Iris pigment epithelial cell (primary cell): Measurements from ENCODE around the gene FGD2.

Experiments used
- DNase-seq: peaks from one replicate; pipeline ENCODE4 v3.0.0-alpha.2; 2011; ENCODE audit warnings: low read depth

FGD2 gene, protein sequence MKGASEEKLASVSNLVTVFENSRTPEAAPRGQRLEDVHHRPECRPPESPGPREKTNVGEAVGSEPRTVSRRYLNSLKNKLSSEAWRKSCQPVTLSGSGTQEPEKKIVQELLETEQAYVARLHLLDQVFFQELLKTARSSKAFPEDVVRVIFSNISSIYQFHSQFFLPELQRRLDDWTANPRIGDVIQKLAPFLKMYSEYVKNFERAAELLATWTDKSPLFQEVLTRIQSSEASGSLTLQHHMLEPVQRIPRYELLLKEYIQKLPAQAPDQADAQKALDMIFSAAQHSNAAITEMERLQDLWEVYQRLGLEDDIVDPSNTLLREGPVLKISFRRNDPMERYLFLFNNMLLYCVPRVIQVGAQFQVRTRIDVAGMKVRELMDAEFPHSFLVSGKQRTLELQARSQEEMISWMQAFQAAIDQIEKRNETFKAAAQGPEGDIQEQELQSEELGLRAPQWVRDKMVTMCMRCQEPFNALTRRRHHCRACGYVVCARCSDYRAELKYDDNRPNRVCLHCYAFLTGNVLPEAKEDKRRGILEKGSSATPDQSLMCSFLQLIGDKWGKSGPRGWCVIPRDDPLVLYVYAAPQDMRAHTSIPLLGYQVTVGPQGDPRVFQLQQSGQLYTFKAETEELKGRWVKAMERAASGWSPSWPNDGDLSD

DNA sequence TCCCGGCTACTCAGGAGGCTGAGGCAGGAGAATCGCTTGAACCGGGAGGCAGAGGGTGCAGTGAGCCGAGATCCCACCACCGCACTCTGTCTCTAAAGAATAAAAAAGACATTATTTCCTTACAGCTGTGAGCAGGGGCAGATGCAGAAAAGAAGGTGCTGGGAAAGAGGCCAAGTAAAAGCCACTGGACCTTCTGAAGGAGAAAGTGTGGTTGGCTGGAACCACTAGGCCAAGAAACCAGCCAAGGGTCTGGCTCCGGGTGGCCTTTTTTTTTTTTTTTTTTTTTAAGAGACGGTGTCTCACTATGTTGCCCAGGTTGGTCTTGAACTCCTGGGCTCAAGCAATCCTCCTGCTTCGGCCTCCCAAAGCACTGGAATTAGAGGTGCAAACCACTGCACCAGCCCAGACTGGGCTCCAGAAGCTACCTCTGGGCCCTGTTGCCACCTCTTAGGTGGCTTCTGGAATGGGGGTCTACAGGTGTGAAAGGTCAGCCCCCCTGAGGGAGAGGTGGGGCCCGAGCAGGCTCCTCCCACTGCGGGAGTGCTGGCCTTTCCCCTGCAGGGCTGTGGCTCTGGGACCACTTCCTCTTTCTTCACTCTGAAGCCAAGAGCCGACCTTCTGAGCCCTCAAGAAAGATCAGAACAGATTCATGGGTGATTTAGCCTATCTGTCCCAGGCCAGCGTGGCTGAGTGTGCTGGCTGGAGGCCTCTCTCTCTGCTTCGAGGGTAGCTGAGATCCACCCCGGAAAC is at the start of gene FGD2:
FGD2 (plus strand) TSS at position 595 of the 750 bp plus-strand sequence. CDS start 163 bp downstream, outside the sequence.
- DNase-seq = no peak

GRCh38 chr6:36955671-36956445 is 49.6 kb upstream of the FGD2 start:
- no peak for DNase-seq

- DNase-seq = no peak
Observed at GRCh38 chr6:36956446-36956820, 49.0 kb upstream of the FGD2 start.

GRCh38 chr6:36957773-36958271 is 47.6 kb upstream of the FGD2 start:
- DNase-seq = no peak

DNA sequence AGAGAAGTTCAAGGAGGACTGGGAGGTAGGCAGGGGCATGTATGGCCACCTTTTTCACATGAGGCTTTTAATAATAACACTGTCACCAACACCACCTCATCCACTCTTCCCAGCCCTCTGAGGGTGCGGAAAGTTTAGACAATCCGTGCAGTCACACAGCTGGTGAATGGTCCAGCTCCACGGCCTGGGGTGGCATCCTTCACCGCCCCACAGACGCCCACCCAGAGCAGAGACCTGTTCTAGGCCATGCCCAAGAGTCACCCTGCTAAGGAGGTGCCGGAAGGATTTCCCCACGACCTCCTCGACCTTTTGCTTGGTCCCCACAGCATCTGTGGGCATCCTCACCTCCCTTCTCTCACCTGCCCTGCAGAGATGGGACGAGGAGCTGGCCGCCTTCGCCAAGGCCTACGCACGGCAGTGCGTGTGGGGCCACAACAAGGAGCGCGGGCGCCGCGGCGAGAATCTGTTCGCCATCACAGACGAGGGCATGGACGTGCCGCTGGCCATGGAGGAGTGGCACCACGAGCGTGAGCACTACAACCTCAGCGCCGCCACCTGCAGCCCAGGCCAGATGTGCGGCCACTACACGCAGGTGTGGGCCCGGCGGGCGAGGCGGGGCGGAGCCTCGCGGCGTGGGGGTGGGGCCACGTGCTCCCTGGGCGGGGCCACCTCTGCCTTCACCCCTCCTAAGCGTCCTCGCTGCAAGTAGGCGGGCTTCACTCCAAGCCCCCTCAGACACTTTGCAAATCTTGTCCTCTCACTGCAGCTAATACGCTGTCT is 46.5 kb upstream of the FGD2 start:
- no peak for DNase-seq

GRCh38 chr6:36959555-36960250 is 45.8 kb upstream of the FGD2 start:
- no peak for DNase-seq

DNA sequence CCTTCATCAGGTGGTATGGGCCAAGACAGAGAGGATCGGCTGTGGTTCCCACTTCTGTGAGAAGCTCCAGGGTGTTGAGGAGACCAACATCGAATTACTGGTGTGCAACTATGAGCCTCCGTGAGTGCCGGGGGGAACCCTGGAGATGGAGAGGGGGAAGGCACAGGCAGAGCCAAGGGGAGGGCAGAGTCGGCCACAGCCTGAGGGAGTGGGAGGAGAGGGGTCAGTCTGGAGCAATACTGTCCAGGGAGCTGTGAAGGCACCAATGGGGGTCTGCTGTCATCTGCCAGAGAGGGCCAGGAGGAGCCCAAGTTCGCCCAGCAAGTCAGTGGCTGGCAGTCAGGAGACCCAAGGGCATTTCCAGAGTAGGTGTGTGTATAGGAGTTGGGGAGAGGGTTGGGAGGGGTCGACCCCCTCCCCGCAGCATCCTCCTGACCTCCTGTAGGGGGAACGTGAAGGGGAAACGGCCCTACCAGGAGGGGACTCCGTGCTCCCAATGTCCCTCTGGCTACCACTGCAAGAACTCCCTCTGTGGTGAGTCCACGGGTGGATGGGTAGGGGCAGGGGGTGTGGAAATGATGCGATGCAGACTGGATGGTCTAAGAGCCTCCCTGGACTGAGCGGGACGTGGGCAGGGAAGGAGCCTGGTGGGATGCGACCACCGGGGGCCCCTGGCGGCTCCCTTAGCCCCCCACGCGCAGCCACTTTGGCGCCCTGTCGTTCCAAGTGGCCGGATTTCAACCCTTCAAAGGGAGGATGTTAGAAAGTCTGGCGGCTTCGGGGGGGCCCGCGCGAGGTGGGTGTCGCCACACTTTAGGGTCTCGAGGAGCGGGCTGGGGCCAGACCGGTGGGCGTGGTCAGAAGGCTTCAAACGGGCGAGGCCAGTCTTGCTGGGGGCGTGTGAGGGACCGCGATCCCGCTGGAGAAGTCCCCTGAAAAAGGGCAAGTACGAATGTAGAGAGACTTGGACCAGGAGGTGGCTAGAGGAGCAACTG is 43.7 kb upstream of the FGD2 start:
- no peak for DNase-seq

GRCh38 chr6:36962874-36963273 is 42.6 kb upstream of the FGD2 start:
- peak; percentile 31 for DNase-seq

DNA sequence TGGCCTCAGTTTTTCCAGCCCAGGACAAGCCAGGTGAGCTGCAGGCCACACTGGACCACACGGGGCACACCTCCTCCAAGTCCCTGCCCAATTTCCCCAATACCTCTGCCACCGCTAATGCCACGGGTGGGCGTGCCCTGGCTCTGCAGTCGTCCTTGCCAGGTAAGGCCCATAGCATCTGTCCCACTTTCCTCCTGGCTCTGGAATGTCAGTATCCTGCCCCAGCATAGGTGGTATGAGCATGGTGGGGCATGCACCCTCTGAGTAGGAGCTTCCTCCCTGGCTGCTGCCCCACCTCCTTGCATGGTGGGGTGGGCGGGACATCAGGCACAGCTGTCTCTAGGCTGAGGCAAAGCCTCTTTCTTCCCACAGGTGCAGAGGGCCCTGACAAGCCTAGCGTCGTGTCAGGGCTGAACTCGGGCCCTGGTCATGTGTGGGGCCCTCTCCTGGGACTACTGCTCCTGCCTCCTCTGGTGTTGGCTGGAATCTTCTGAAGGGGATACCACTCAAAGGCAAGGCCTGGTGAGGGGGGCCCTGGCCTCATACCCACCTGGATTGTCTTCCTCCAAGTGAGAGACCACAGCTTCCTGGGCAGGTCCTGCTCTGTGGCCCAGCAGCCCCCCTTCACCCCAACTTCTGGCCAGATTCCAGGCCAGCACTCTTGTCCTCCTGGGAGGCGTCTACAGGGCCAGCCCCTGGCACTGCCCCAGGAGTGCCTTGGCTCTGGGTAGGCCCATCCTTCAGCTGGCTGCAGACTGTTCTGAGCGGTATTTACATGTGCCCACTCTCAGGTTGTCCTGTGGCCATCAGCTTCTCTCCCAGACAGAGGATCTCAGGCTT is 41.8 kb upstream of the FGD2 start:
- no peak for DNase-seq

- no peak for DNase-seq
Observed at GRCh38 chr6:36964349-36964748, 41.1 kb upstream of the FGD2 start.

- DNase-seq = no peak
Observed at GRCh38 chr6:36964908-36965307, 40.5 kb upstream of the FGD2 start.

- DNase-seq = no peak
Observed at GRCh38 chr6:36967301-36967700, 38.2 kb upstream of the FGD2 start.

DNA sequence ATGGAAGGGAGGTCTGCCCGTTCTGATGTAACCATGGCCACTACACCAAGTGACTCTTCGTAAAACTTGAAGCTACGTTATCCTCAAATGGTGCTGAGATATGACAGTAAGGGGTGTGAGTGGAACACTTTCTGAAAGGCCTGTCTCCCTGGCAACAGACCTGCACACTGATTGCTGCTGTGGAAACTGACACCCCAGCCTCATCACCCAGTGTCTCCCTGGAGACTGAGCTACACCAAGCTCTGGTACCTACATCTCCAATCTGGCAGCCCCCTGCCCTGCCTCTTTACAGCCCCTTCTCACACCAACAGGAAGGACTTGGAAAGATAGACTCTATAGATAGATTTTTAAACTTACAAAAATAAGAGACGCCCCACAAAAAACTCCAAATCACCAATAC is 37.7 kb upstream of the FGD2 start:
- no peak for DNase-seq

GRCh38 chr6:36968266-36968977 is 37.0 kb upstream of the FGD2 start:
- no peak for DNase-seq

- DNase-seq = no peak
Observed at GRCh38 chr6:36969240-36969691, 36.2 kb upstream of the FGD2 start.

DNA sequence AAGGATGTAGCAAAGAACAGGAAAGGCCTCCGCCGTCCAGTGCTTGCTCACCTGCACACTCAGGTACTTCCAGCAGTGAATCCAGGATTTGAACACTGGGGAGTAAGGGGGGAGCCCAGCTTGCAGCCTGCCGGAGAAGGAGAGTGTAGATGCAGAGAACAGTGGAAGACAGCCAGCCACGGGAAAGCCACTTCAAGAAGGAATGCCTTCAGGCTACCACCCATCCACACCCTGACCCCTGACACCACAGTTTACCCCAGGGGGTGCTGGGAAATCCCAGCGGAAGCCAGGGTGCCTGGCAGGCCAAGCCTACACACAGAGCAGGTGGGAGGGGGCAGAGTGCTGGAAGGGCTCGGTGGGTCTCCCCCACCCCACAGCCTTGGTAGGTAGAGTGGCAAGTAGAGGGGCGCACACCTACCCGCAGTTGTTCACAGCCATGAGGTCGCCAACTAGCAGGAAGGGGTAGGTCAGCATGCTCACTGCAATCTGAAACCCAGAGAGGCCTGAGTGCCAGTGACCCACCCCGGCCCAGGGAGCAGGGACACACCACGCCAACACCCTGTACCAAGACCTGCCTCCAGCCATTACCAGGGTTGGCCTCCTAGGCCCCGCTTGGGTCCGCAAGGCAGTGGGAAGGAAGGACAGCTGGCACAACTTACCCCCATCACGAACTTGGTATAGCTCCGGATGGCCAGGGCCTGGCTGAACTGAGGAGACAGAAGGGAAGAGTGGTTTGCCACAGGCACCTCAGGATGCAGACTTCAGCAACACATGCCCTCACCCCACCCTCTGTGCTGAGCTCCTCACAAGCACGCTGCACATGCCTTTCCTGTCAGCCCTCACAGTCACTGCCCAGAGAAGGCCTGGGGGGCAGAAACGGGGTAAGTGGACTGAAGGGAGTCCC is 35.2 kb upstream of the FGD2 start:
- DNase-seq = no peak
